ENCODE data around the gene PCCA. TPM values are rescaled to one million over a fixed set of nuclear protein-coding genes. Genes with fewer than 3 reads are reported as not detected.

PCCA gene
- polyA plus RNA-seq, 2 donors = 11.1 to 15.2 TPM

DNA sequence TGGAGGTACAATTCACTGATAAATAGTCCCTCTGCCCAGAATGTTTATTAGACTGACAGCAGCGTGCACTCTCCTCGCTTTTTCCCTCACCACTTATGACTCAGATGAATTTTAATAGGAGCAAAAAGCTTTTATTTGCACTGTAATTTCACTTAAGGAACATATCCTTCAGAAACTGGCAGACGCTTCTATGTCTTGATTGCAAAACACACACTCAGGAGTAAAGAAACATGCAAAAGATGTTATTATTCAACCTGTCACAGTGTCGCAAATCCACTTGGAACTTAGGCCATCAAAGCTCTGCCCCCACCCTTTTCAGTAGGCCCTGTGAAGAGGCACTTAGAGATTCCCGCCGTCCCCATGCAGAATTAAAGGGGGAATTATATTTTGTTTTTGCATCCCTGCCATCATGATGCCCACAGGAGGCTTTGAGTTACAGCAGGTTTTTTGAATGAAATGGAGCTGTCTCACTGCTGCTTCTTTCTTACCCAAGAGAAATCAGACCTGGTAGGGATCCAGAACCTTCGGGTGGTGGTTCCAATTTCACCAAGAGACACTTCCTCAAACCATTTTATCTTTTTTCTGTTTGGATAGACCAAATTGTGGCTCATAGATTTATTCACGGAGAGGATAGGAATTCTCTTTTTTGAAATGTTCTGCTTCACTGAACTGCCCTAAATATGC, 425.2 kb downstream of the PCCA start:
- Histone ChIP-seq H3K4me1 (ENCODE audit: control insufficient read depth in 2 of 2, insufficient read depth in 2 of 2, low read length in 1 of 2) (no peaks in the 10 kb centered on the region), H3K36me3 (ENCODE audit: control insufficient read depth in 2 of 2, insufficient read depth in 2 of 2, low read length in 1 of 2) (peaks cover 0 to under 1% of the 10 kb centered on the region in 2 donors), H3K27me3 (ENCODE audit: control insufficient read depth in 1 of 2, insufficient read depth in 2 of 2, low read length in 2 of 2) (no peaks in the 10 kb centered on the region), H3K9me3 (ENCODE audit: control insufficient read depth in 2 of 2, insufficient read depth in 1 of 2, low read depth in 1 of 2, low read length in 1 of 2) (no peaks in the 10 kb centered on the region), H3K4me3 (ENCODE audit: low read depth in 1 of 2, low read length in 2 of 2) (no peak overlapping the region), H3K27ac (ENCODE audit: low read depth in 2 of 2, low read length in 1 of 2) (no peak overlapping the region)
- WGBS, 2 donors = 59 to 64% methylated on average over 8 of the region's 8 CpGs

- 2 to 3% methylated on average over 5 of the region's 5 CpGs for WGBS, 2 donors
- Histone ChIP-seq H3K4me3 (ENCODE audit: low read depth in 1 of 2, low read length in 2 of 2) (no peak overlapping the region), H3K36me3 (ENCODE audit: control insufficient read depth in 2 of 2, insufficient read depth in 2 of 2, low read length in 1 of 2) (peaks cover 0 to 3% of the 10 kb centered on the region in 2 donors), H3K9me3 (ENCODE audit: control insufficient read depth in 2 of 2, insufficient read depth in 1 of 2, low read depth in 1 of 2, low read length in 1 of 2) (no peaks in the 10 kb centered on the region), H3K27ac (ENCODE audit: low read depth in 2 of 2, low read length in 1 of 2) (no peak overlapping the region), H3K4me1 (ENCODE audit: control insufficient read depth in 2 of 2, insufficient read depth in 2 of 2, low read length in 1 of 2) (no peaks in the 10 kb centered on the region), H3K27me3 (ENCODE audit: control insufficient read depth in 1 of 2, insufficient read depth in 2 of 2, low read length in 2 of 2) (no peaks in the 10 kb centered on the region)
Measured at GRCh38 chr13:100514788-100515409, 426.0 kb downstream of the PCCA start.

GRCh38 chr13:100515410-100515800, 426.5 kb downstream of the PCCA start:
- H3K27ac ChIP-seq (ENCODE audit: low read depth in 2 of 2, low read length in 1 of 2) = no peak overlapping the region
- H3K27me3 ChIP-seq (ENCODE audit: control insufficient read depth in 1 of 2, insufficient read depth in 2 of 2, low read length in 2 of 2) = no peaks in the 10 kb centered on the region
- H3K4me3 ChIP-seq (ENCODE audit: low read depth in 1 of 2, low read length in 2 of 2) = no peak overlapping the region
- H3K9me3 ChIP-seq (ENCODE audit: control insufficient read depth in 2 of 2, insufficient read depth in 1 of 2, low read depth in 1 of 2, low read length in 1 of 2) = no peaks in the 10 kb centered on the region
- H3K36me3 ChIP-seq (ENCODE audit: control insufficient read depth in 2 of 2, insufficient read depth in 2 of 2, low read length in 1 of 2) = peaks cover 0 to 3% of the 10 kb centered on the region in 2 donors
- WGBS, 2 donors = 78 to 82% methylated on average over 20 of the region's 20 CpGs
- no peaks in the 10 kb centered on the region for H3K4me1 ChIP-seq (ENCODE audit: control insufficient read depth in 2 of 2, insufficient read depth in 2 of 2, low read length in 1 of 2)

DNA sequence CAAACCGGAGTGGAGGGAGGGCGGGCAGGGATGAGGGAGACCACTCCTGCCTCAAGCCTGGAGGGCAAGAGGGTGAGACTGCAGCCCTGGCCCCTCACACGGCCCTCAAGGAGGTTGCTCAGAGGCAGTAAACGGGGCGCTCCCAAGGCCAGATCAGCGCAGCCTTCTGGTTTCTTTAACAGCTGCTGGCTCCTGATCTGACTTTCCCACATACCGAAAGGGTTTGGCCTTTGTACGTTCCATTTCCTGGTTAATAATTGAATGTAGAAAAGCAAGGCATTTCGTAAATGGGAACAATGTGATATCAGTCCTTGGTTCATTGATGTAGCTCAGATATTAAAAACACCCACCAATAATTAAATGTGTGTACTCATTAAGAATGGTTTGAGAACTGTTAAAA, 428.2 kb downstream of the PCCA start:
- no peak overlapping the region for H3K27ac ChIP-seq (ENCODE audit: low read depth in 2 of 2, low read length in 1 of 2)
- no peaks in the 10 kb centered on the region for H3K27me3 ChIP-seq (ENCODE audit: control insufficient read depth in 1 of 2, insufficient read depth in 2 of 2, low read length in 2 of 2)
- no peaks in the 10 kb centered on the region for H3K4me1 ChIP-seq (ENCODE audit: control insufficient read depth in 2 of 2, insufficient read depth in 2 of 2, low read length in 1 of 2)
- 69 to 89% methylated on average over 9 of the region's 9 CpGs for WGBS, 2 donors
- peaks cover 0 to 3% of the 10 kb centered on the region in 2 donors for H3K36me3 ChIP-seq (ENCODE audit: control insufficient read depth in 2 of 2, insufficient read depth in 2 of 2, low read length in 1 of 2)
- no peak overlapping the region for H3K4me3 ChIP-seq (ENCODE audit: low read depth in 1 of 2, low read length in 2 of 2)
- no peaks in the 10 kb centered on the region for H3K9me3 ChIP-seq (ENCODE audit: control insufficient read depth in 2 of 2, insufficient read depth in 1 of 2, low read depth in 1 of 2, low read length in 1 of 2)

- H3K27ac ChIP-seq (ENCODE audit: low read depth in 2 of 2, low read length in 1 of 2) = no peak overlapping the region
- 82 to 84% methylated on average over 13 of the region's 13 CpGs for WGBS, 2 donors
Measured at GRCh38 chr13:100517728-100518127, 428.8 kb downstream of the PCCA start.

DNA sequence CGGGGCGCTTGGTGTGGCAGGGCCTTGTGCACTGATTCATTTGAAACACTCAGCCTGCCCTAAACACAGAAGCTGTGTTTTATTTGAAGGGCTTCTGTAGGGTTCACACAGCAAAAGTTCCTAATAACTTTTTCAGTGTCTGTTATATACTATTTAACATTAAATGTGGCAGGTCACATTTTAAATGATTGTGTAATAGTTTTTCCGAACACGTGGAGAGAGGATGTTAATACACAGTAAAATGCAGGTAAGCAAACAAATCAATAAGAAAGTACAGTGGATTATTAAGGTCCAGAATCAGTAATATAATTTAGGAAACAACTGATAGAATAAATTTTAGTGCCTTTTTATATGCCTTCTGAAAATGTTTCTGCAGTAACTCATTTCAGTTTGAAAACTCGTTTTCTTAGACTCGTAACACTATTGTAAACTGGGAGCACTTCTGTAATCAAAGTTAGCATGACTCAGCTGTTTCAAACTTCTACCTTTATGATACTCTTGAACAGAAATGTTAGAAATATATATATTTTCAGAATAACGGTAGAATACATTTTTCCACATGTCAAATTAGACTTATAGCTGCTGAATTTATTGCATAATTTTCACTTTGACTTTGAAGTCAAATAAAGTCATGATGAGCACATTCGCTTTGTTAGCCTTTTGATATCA, 429.6 kb downstream of the PCCA start:
- no peaks in the 10 kb centered on the region for H3K4me1 ChIP-seq (ENCODE audit: control insufficient read depth in 2 of 2, insufficient read depth in 2 of 2, low read length in 1 of 2)
- H3K27ac ChIP-seq (ENCODE audit: low read depth in 2 of 2, low read length in 1 of 2) = no peak overlapping the region
- H3K4me3 ChIP-seq (ENCODE audit: low read depth in 1 of 2, low read length in 2 of 2) = no peak overlapping the region
- WGBS, 2 donors = 80 to 91% methylated on average over 8 of the region's 8 CpGs
- H3K9me3 ChIP-seq (ENCODE audit: control insufficient read depth in 2 of 2, insufficient read depth in 1 of 2, low read depth in 1 of 2, low read length in 1 of 2) = no peaks in the 10 kb centered on the region
- H3K36me3 ChIP-seq (ENCODE audit: control insufficient read depth in 2 of 2, insufficient read depth in 2 of 2, low read length in 1 of 2) = peaks cover 0 to 3% of the 10 kb centered on the region in 2 donors
- no peaks in the 10 kb centered on the region for H3K27me3 ChIP-seq (ENCODE audit: control insufficient read depth in 1 of 2, insufficient read depth in 2 of 2, low read length in 2 of 2)

More at GRCh38 chr13:100517728-100518127, 428.8 kb downstream of the PCCA start:
- Histone ChIP-seq H3K4me3 (ENCODE audit: low read depth in 1 of 2, low read length in 2 of 2) (no peak overlapping the region), H3K36me3 (ENCODE audit: control insufficient read depth in 2 of 2, insufficient read depth in 2 of 2, low read length in 1 of 2) (peaks cover 0 to 3% of the 10 kb centered on the region in 2 donors), H3K27me3 (ENCODE audit: control insufficient read depth in 1 of 2, insufficient read depth in 2 of 2, low read length in 2 of 2) (no peaks in the 10 kb centered on the region), H3K9me3 (ENCODE audit: control insufficient read depth in 2 of 2, insufficient read depth in 1 of 2, low read depth in 1 of 2, low read length in 1 of 2) (no peaks in the 10 kb centered on the region), H3K4me1 (ENCODE audit: control insufficient read depth in 2 of 2, insufficient read depth in 2 of 2, low read length in 1 of 2) (no peaks in the 10 kb centered on the region)

DNA sequence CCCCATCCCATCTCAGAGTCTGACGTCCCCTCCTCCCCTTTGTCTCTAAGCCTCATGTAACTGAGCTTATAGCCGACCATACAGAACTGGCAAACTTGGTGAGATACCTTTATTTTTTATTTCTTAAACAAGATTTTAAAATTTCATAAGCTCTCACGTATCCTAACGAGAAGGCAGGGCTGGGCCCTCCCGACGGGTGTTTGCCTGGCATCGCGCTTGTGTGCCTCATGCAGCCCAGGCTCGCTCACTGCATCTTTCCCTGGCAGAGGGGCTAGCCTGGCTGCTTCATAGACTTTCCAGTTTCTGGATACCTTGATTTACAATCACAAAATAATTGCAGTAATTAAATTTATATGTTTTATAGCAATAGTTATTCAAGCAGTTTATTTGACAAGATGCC, 430.7 kb downstream of the PCCA start:
- 97 to 98% methylated on average over 9 of the region's 9 CpGs for WGBS, 2 donors
- no peak overlapping the region for H3K27ac ChIP-seq (ENCODE audit: low read depth in 2 of 2, low read length in 1 of 2)

GRCh38 chr13:100520936-100521850, 432.3 kb downstream of the PCCA start:
- Histone ChIP-seq H3K9me3 (ENCODE audit: control insufficient read depth in 2 of 2, insufficient read depth in 1 of 2, low read depth in 1 of 2, low read length in 1 of 2) (no peaks in the 10 kb centered on the region), H3K27ac (ENCODE audit: low read depth in 2 of 2, low read length in 1 of 2) (no peak overlapping the region), H3K27me3 (ENCODE audit: control insufficient read depth in 1 of 2, insufficient read depth in 2 of 2, low read length in 2 of 2) (no peaks in the 10 kb centered on the region), H3K4me1 (ENCODE audit: control insufficient read depth in 2 of 2, insufficient read depth in 2 of 2, low read length in 1 of 2) (no peaks in the 10 kb centered on the region), H3K4me3 (ENCODE audit: low read depth in 1 of 2, low read length in 2 of 2) (no peak overlapping the region), H3K36me3 (ENCODE audit: control insufficient read depth in 2 of 2, insufficient read depth in 2 of 2, low read length in 1 of 2) (peaks cover 0 to 6% of the 10 kb centered on the region in 2 donors)
- WGBS, 2 donors = 84 to 85% methylated on average over 27 of the region's 27 CpGs

More for the DNA sequence above, 430.7 kb downstream of the PCCA start:
- Histone ChIP-seq H3K36me3 (ENCODE audit: control insufficient read depth in 2 of 2, insufficient read depth in 2 of 2, low read length in 1 of 2) (peaks cover 0 to 6% of the 10 kb centered on the region in 2 donors), H3K27me3 (ENCODE audit: control insufficient read depth in 1 of 2, insufficient read depth in 2 of 2, low read length in 2 of 2) (no peaks in the 10 kb centered on the region), H3K4me1 (ENCODE audit: control insufficient read depth in 2 of 2, insufficient read depth in 2 of 2, low read length in 1 of 2) (no peaks in the 10 kb centered on the region), H3K9me3 (ENCODE audit: control insufficient read depth in 2 of 2, insufficient read depth in 1 of 2, low read depth in 1 of 2, low read length in 1 of 2) (no peaks in the 10 kb centered on the region), H3K4me3 (ENCODE audit: low read depth in 1 of 2, low read length in 2 of 2) (no peak overlapping the region)

Data from esophagus (tissue), 2 donors.